HCT116 (cell line): ENCODE results near the gene KLK7. TPM values are rescaled to one million over a fixed set of nuclear protein-coding genes. Genes with fewer than 3 reads are reported as not detected.

Source experiments
- ATAC-seq: fragments of 200-7000 bp; cut with Tn5 transposase; 2 replicates; pipeline ENCODE4 v1.9.1; 2020; ENCODE audit warnings: mild to moderate bottlenecking, moderate library complexity
- BruUV-seq: library from RNA; stranded (reverse); fragments of 400-500 nt; replicated peaks from 2 replicates; lab custom pipeline; 2021; lab: Mats Ljungman, UMichigan
- CTCF ChIA-PET: fragments of 300-600 bp; sonication (Branson Sonifier 250); formaldehyde crosslinking; loops from one replicate; lab custom pipeline; 2021; ENCODE audit warnings: antibody characterized with exemption; lab: Charles Lee
- POLR2A ChIA-PET: fragments of 300-600, 350-600 bp; sonication (Branson Sonifier 250); formaldehyde crosslinking; loops from one replicate; lab custom pipeline; 2021; ENCODE audit warnings: antibody characterized with exemption; lab: Charles Lee
- RAD21 ChIA-PET, 2 experiments: fragments of 300-600 bp; sonication (Branson Sonifier 250); formaldehyde crosslinking; loops; one replicate each; lab custom pipeline; 2023; ENCODE audit warnings: low total read pairs in 2 of 2; ENCODE audit not compliant: uncharacterized antibody in 2 of 2, unreplicated experiment in 2 of 2, low non-redundant PET in 1 of 2; lab: Charles Lee
- DNase-seq: peaks from one replicate; pipeline ENCODE4 v3.0.0-alpha.2; 2010; ENCODE audit warnings: low read depth, low spot score
- H2AFZ ChIP-seq: fragments of 200-600 bp; shearing (Covaris generic), sonication (generic); 2 replicates; pipeline ENCODE4 v1.6.1; 2017; ENCODE audit warnings: low read depth, mixed run types, mixed read lengths, antibody characterized with exemption, low read length; ENCODE audit not compliant: poor library complexity, severe bottlenecking
- H3K27ac ChIP-seq: 2 replicates; pipeline ENCODE4 v1.5.1; 2012; ENCODE audit warnings: low read depth, low read length
- H3K27me3 ChIP-seq: fragments of 200-600 bp; sonication (generic); 2 replicates; pipeline ENCODE4 v1.6.1; 2016; ENCODE audit warnings: mixed run types, low read length, mixed read lengths; ENCODE audit not compliant: insufficient read depth
- H3K36me3 ChIP-seq, 2 experiments: fragments of 200-500 bp in 1 of 2; fragments of 200-600 bp in 1 of 2; sonication (Bioruptor generic) in 1 of 2; sonication (generic) in 1 of 2; 2 replicates each; pipeline versions ENCODE4 v1.5.1 to v1.6.1; 2014 to 2016; ENCODE audit warnings: low read length in 2 of 2, inconsistent platforms in 1 of 2, mixed read lengths in 1 of 2, mixed run types in 1 of 2; ENCODE audit not compliant: insufficient read depth in 2 of 2, control insufficient read depth in 1 of 2
- H3K4me1 ChIP-seq, 2 experiments: fragments of 200-600 bp in 1 of 2; sonication (generic) in 1 of 2; 2 replicates each; pipeline versions ENCODE4 v1.5.1 to v1.6.1; 2012 to 2017; ENCODE audit warnings: low read length in 2 of 2, inconsistent platforms in 1 of 2, mild to moderate bottlenecking in 1 of 2, mixed read lengths in 1 of 2, mixed run types in 1 of 2, moderate library complexity in 1 of 2; ENCODE audit not compliant: insufficient read depth in 2 of 2, control insufficient read depth in 1 of 2
- H3K4me2 ChIP-seq: fragments of 200-600 bp; sonication (generic); 2 replicates; pipeline ENCODE4 v1.6.1; 2017; ENCODE audit warnings: mixed run types, low read length, mixed read lengths
- H3K4me3 ChIP-seq, 2 experiments: fragments of 200-600 bp in 1 of 2; sonication (generic) in 1 of 2; replicated peaks in 1 of 2; 2 replicates each; pipeline ENCODE4 v1.5.1; 2011 to 2016; ENCODE audit warnings: low read length in 2 of 2, control low read depth in 1 of 2, low read depth in 1 of 2, mild to moderate bottlenecking in 1 of 2, mixed read lengths in 1 of 2, mixed run types in 1 of 2
- H3K79me2 ChIP-seq: fragments of 200-600 bp; sonication (generic); 2 replicates; pipeline ENCODE4 v1.6.1; 2017; ENCODE audit warnings: mild to moderate bottlenecking, mixed run types, low read length, moderate library complexity, mixed read lengths; ENCODE audit not compliant: insufficient read depth
- H3K9ac ChIP-seq: fragments of 200-600 bp; sonication (generic); 2 replicates; pipeline ENCODE4 v1.6.1; 2016; ENCODE audit warnings: low read length, mixed read lengths
- H3K9me2 ChIP-seq: fragments of 200-600 bp; sonication (generic), shearing (Covaris generic); 2 replicates; pipeline ENCODE4 v1.6.1; 2017; ENCODE audit warnings: mixed run types, mild to moderate bottlenecking, moderate library complexity; ENCODE audit not compliant: insufficient read depth
- H3K9me3 ChIP-seq, 2 experiments: fragments of 200-500 bp in 1 of 2; fragments of 200-600 bp in 1 of 2; sonication (Bioruptor generic) in 1 of 2; sonication (generic) in 1 of 2; 2 replicates each; pipeline ENCODE4 v1.6.1; 2014 to 2017; ENCODE audit warnings: low read length in 2 of 2, mixed read lengths in 2 of 2, inconsistent platforms in 1 of 2, low read depth in 1 of 2, mild to moderate bottlenecking in 1 of 2, mixed run types in 1 of 2, moderate library complexity in 1 of 2; ENCODE audit not compliant: control insufficient read depth in 1 of 2, insufficient read depth in 1 of 2
- H4K20me1 ChIP-seq: fragments of 200-600 bp; sonication (generic), shearing (Covaris generic); 2 replicates; pipeline ENCODE4 v1.6.1; 2017; ENCODE audit warnings: mixed run types, mild to moderate bottlenecking, moderate library complexity; ENCODE audit not compliant: insufficient read depth
- CTCF ChIP-seq, 3 experiments: fragments of 200-600 bp in 1 of 3; sonication (generic) in 1 of 3; IDR thresholded peaks in 2 of 3; conservative IDR thresholded peaks in 1 of 3; 2 replicates each; pipeline ENCODE4 v1.5.1; 2012 to 2017; ENCODE audit warnings: low read depth in 2 of 3, low read length in 2 of 3, antibody characterized with exemption in 1 of 3, borderline replicate concordance in 1 of 3, control low read depth in 1 of 3, mild to moderate bottlenecking in 1 of 3, mixed read lengths in 1 of 3, mixed run types in 1 of 3, moderate library complexity in 1 of 3; ENCODE audit not compliant: insufficient read depth in 1 of 3
- EGR1 ChIP-seq: IDR thresholded peaks from 2 replicates; pipeline ENCODE4 v1.6.1; 2012; ENCODE audit warnings: low read depth
- ELF1 ChIP-seq: IDR thresholded peaks from 2 replicates; pipeline ENCODE4 v1.6.1; 2012; ENCODE audit warnings: low read depth, borderline replicate concordance
- FOSL1 ChIP-seq: IDR thresholded peaks from 2 replicates; pipeline ENCODE4 v1.6.1; 2012; ENCODE audit warnings: low read depth
- JUND ChIP-seq: IDR thresholded peaks from 2 replicates; pipeline ENCODE4 v1.6.1; 2012
- POLR2A ChIP-seq: IDR thresholded peaks from 2 replicates; pipeline ENCODE4 v1.7.0; 2011; ENCODE audit warnings: borderline replicate concordance; ENCODE audit not compliant: insufficient read depth, insufficient read length; ENCODE audit errors: extremely low read depth
- POLR2AphosphoS5 ChIP-seq: IDR thresholded peaks from 2 replicates; pipeline ENCODE4 v1.6.1; 2011; ENCODE audit warnings: mild to moderate bottlenecking, low read depth, low read length, moderate library complexity
- RAD21 ChIP-seq: IDR thresholded peaks from 2 replicates; pipeline ENCODE4 v1.6.1; 2012; ENCODE audit warnings: low read depth, mild to moderate bottlenecking
- SIN3A ChIP-seq: IDR thresholded peaks from 2 replicates; pipeline ENCODE4 v1.6.1; 2012; ENCODE audit warnings: low read depth
- SP1 ChIP-seq: IDR thresholded peaks from 2 replicates; pipeline ENCODE4 v1.6.1; 2012; ENCODE audit warnings: low read depth
- SRF ChIP-seq: IDR thresholded peaks from 2 replicates; pipeline ENCODE4 v1.6.1; 2012; ENCODE audit warnings: low read depth
- TCF7L2 ChIP-seq: IDR thresholded peaks from 2 replicates; pipeline ENCODE4 v1.7.0; 2011; ENCODE audit warnings: borderline replicate concordance, inconsistent platforms; ENCODE audit not compliant: insufficient read depth, insufficient read length; ENCODE audit errors: extremely low read depth
- YY1 ChIP-seq: IDR thresholded peaks from 2 replicates; pipeline ENCODE4 v1.6.1; 2011; ENCODE audit warnings: low read length, low read depth, moderate library complexity, mild to moderate bottlenecking; ENCODE audit not compliant: insufficient replicate concordance; ENCODE audit errors: extremely low read depth
- ZFX ChIP-seq: fragments of 450-650 bp; IDR thresholded peaks from 2 replicates; pipeline ENCODE4 v1.6.1; 2017
- ZNF274 ChIP-seq: fragments of 200-500 bp; sonication (Bioruptor generic); IDR thresholded peaks from 2 replicates; pipeline ENCODE4 v1.6.1; 2014; ENCODE audit warnings: mild to moderate bottlenecking, low read depth, low read length, inconsistent platforms
- intact Hi-C: fragments of 100-400 bp; cut with micrococcal nuclease; formaldehyde crosslinking; loops from 2 replicates; pipeline ENCODE4 v1.10.0; 2022
- total RNA-seq: library from RNA; stranded (reverse); gene quantifications from one replicate; pipeline ENCODE4 v1.2.1, GENCODE V29; 2021; ENCODE audit not compliant: unreplicated experiment
- TF ChIP-seq, protein P1 (sequence below): IDR thresholded peaks from 2 replicates; pipeline ENCODE4 v1.6.1; 2012; ENCODE audit warnings: low read depth

KLK7 gene
- total RNA-seq, 1 experiment from 2014 or later: 30.5 TPM

- no peak for TF ChIP-seq JUND
- no peak for TF ChIP-seq ZFX
- no peak for TF ChIP-seq SP1
- no peak for TF ChIP-seq ELF1
- TF ChIP-seq EGR1: no peak
- TF ChIP-seq POLR2AphosphoS5: no peak
- no peak for TF ChIP-seq ZNF274
- no peak for TF ChIP-seq CTCF (IDR thresholded peaks at IDR 0.05 in 2 of 3, conservative IDR thresholded peaks at IDR 0.05 in 1 of 3; ENCODE audit: borderline replicate concordance in 1 of 3, insufficient read depth in 1 of 3, low read depth in 2 of 3, low read length in 2 of 3)
- TF ChIP-seq, protein P1, sequence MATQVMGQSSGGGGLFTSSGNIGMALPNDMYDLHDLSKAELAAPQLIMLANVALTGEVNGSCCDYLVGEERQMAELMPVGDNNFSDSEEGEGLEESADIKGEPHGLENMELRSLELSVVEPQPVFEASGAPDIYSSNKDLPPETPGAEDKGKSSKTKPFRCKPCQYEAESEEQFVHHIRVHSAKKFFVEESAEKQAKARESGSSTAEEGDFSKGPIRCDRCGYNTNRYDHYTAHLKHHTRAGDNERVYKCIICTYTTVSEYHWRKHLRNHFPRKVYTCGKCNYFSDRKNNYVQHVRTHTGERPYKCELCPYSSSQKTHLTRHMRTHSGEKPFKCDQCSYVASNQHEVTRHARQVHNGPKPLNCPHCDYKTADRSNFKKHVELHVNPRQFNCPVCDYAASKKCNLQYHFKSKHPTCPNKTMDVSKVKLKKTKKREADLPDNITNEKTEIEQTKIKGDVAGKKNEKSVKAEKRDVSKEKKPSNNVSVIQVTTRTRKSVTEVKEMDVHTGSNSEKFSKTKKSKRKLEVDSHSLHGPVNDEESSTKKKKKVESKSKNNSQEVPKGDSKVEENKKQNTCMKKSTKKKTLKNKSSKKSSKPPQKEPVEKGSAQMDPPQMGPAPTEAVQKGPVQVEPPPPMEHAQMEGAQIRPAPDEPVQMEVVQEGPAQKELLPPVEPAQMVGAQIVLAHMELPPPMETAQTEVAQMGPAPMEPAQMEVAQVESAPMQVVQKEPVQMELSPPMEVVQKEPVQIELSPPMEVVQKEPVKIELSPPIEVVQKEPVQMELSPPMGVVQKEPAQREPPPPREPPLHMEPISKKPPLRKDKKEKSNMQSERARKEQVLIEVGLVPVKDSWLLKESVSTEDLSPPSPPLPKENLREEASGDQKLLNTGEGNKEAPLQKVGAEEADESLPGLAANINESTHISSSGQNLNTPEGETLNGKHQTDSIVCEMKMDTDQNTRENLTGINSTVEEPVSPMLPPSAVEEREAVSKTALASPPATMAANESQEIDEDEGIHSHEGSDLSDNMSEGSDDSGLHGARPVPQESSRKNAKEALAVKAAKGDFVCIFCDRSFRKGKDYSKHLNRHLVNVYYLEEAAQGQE: no peak
- no peak for TF ChIP-seq RAD21
- TF ChIP-seq SIN3A: no peak
- no peak for TF ChIP-seq SRF
- TF ChIP-seq FOSL1: no peak
- TF ChIP-seq TCF7L2: no peak
- TF ChIP-seq YY1: no peak
- TF ChIP-seq POLR2A: no peak
- TF ChIP-seq, all 23 proteins: peak for 0
- no peaks in the 10 kb centered on the region for H3K36me3 ChIP-seq
- H3K9me3 ChIP-seq: no peaks in the 10 kb centered on the region
- RAD21 ChIA-PET: no interaction called here
- ATAC-seq: no peak
- BruUV-seq: no TSS peak
- no peaks in the 10 kb centered on the region for H3K79me2 ChIP-seq
- H2AFZ ChIP-seq: no peak overlapping the region
- POLR2A ChIA-PET: interaction anchor here (0.9 kb wide), 1 partner anchor 8 kb away, joined by 3 read pairs; no protein-coding TSS in a partner anchor
- H3K27me3 ChIP-seq: no peaks in the 10 kb centered on the region
- no peak overlapping the region for H3K27ac ChIP-seq
- no peak for DNase-seq
- no peak overlapping the region for H3K4me3 ChIP-seq
- H3K4me2 ChIP-seq: no peak overlapping the region
- H3K9me2 ChIP-seq: no peaks in the 10 kb centered on the region
- no peaks in the 10 kb centered on the region for H4K20me1 ChIP-seq
- no peak overlapping the region for H3K9ac ChIP-seq
- CTCF ChIA-PET: interaction anchor here (0.7 to 1.2 kb wide), 2 partner anchors 9 to 69 kb away, joined by 3 read pairs; no protein-coding TSS in a partner anchor
- intact Hi-C loops: no loop called here
- H3K4me1 ChIP-seq: peaks cover 0 to 12% of the 10 kb centered on the region in 2 experiments; a peak in 2 of 4 replicates
These were observed 43.5 kb upstream of the KLK7 start for GRCh38 chr19:51027126-51027806.
